OCI-LY1 (cell line): ENCODE results near the gene ADGRV1.

ENCODE experiments used
- H2AFZ ChIP-seq: fragments of 200-600 bp; sonication (generic), shearing (Covaris generic); 2 replicates; pipeline ENCODE4 v1.6.0; 2014; ENCODE audit warnings: antibody characterized with exemption, mild to moderate bottlenecking, low read length
- H3F3A ChIP-seq: fragments of 200-600 bp; sonication (generic), shearing (Covaris generic); 2 replicates; pipeline ENCODE4 v1.6.0; 2014; ENCODE audit warnings: mild to moderate bottlenecking, antibody characterized with exemption, low read length, moderate library complexity; ENCODE audit not compliant: insufficient read depth
- H3K27ac ChIP-seq: fragments of 200-600 bp; sonication (generic); 2 replicates; pipeline ENCODE4 v1.5.1; 2014; ENCODE audit warnings: low read length, mixed run types, mild to moderate bottlenecking, low read depth; ENCODE audit not compliant: poor library complexity, severe bottlenecking
- H3K27me3 ChIP-seq: fragments of 200-600 bp; sonication (generic); 2 replicates; pipeline ENCODE4 v1.6.0; 2014; ENCODE audit warnings: antibody characterized with exemption, mild to moderate bottlenecking, low read length, moderate library complexity; ENCODE audit not compliant: insufficient read depth
- H3K36me3 ChIP-seq: fragments of 200-600 bp; sonication (generic); 2 replicates; pipeline ENCODE4 v1.6.1; 2014; ENCODE audit warnings: mild to moderate bottlenecking, antibody characterized with exemption, low read length, moderate library complexity, mixed read lengths; ENCODE audit not compliant: insufficient read depth
- H3K4me1 ChIP-seq: fragments of 200-600 bp; sonication (generic); 2 replicates; pipeline ENCODE4 v1.5.1; 2014; ENCODE audit warnings: mild to moderate bottlenecking, low read length, moderate library complexity; ENCODE audit not compliant: insufficient read depth, severe bottlenecking
- H3K4me2 ChIP-seq: fragments of 200-600 bp; sonication (generic), shearing (Covaris generic); 2 replicates; pipeline ENCODE4 v1.6.1; 2014; ENCODE audit warnings: low read length
- H3K4me3 ChIP-seq: fragments of 200-600 bp; sonication (generic); 2 replicates; pipeline ENCODE4 v1.5.1; 2014; ENCODE audit warnings: low read length, low read depth, mild to moderate bottlenecking, mixed read lengths; ENCODE audit not compliant: poor library complexity, severe bottlenecking
- H3K79me2 ChIP-seq: fragments of 200-600 bp; shearing (Covaris generic); 2 replicates; pipeline ENCODE4 v1.6.1; 2016; ENCODE audit warnings: mixed run types, low read length, mixed read lengths; ENCODE audit not compliant: insufficient read depth
- H3K9ac ChIP-seq: fragments of 200-600 bp; sonication (generic), shearing (Covaris generic); 2 replicates; pipeline ENCODE4 v1.6.1; 2014; ENCODE audit warnings: mild to moderate bottlenecking, low read length, mixed read lengths
- H3K9me2 ChIP-seq: fragments of 200-600 bp; sonication (generic), shearing (Covaris generic); 2 replicates; pipeline ENCODE4 v1.6.1; 2014; ENCODE audit warnings: low read depth, mild to moderate bottlenecking, low read length, mixed read lengths
- H3K9me3 ChIP-seq: fragments of 200-600 bp; shearing (Covaris generic); 2 replicates; pipeline ENCODE4 v1.6.1; 2014; ENCODE audit warnings: low read length, mixed read lengths
- H4K20me1 ChIP-seq: fragments of 200-600 bp; sonication (generic), shearing (Covaris generic); 2 replicates; pipeline ENCODE4 v1.6.0; 2016; ENCODE audit warnings: mild to moderate bottlenecking, low read length; ENCODE audit not compliant: insufficient read depth
- EZH2 ChIP-seq: fragments of 200-600 bp; sonication (generic), shearing (Covaris generic); IDR thresholded peaks from 2 replicates; pipeline ENCODE4 v1.8.0; 2017; ENCODE audit warnings: borderline replicate concordance, mixed run types, mild to moderate bottlenecking, antibody characterized with exemption, low read length, moderate library complexity, mixed read lengths
- TF ChIP-seq, protein P1 (sequence below): fragments of 200-600 bp; sonication (generic), shearing (Covaris generic); IDR thresholded peaks from 2 replicates; pipeline ENCODE4 v1.5.1; 2017; ENCODE audit warnings: mild to moderate bottlenecking, antibody characterized with exemption, low read length, moderate library complexity, mixed read lengths

Gene ADGRV1

DNA sequence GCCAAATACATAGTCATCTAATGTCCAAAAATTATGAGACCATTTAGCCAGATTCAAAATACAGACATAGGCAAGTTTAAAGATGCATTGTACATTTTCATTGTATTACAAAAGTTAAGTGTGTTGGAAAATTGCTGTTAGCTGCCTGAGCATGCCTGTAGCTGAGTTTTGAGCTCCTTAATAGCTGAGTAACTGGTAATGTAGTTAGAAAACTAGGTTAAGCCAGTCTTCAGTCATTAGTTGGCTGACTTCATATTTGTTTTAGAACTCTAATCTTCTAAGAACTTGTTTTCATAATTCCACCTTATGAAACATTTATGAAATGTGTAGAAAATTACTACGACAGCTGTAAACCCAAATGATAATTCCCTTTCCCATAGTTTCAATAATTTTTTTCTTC is 531.2 kb downstream of the ADGRV1 start:
- Histone ChIP-seq H3K27ac (no peak overlapping the region), H3K9me2 (no peaks in the 10 kb centered on the region), H2AFZ (no peak overlapping the region), H4K20me1 (no peaks in the 10 kb centered on the region), H3K4me3 (no peak overlapping the region), H3K27me3 (no peaks in the 10 kb centered on the region), H3K9ac (no peak overlapping the region), H3K4me1 (no peaks in the 10 kb centered on the region), H3K36me3 (no peaks in the 10 kb centered on the region), H3K9me3 (no peaks in the 10 kb centered on the region), H3K4me2 (no peak overlapping the region), H3F3A (no peaks in the 10 kb centered on the region), H3K79me2 (no peaks in the 10 kb centered on the region)
- TF ChIP-seq EZH2, result no peak
- TF ChIP-seq, protein P1, sequence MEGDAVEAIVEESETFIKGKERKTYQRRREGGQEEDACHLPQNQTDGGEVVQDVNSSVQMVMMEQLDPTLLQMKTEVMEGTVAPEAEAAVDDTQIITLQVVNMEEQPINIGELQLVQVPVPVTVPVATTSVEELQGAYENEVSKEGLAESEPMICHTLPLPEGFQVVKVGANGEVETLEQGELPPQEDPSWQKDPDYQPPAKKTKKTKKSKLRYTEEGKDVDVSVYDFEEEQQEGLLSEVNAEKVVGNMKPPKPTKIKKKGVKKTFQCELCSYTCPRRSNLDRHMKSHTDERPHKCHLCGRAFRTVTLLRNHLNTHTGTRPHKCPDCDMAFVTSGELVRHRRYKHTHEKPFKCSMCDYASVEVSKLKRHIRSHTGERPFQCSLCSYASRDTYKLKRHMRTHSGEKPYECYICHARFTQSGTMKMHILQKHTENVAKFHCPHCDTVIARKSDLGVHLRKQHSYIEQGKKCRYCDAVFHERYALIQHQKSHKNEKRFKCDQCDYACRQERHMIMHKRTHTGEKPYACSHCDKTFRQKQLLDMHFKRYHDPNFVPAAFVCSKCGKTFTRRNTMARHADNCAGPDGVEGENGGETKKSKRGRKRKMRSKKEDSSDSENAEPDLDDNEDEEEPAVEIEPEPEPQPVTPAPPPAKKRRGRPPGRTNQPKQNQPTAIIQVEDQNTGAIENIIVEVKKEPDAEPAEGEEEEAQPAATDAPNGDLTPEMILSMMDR, result no peak

DNA sequence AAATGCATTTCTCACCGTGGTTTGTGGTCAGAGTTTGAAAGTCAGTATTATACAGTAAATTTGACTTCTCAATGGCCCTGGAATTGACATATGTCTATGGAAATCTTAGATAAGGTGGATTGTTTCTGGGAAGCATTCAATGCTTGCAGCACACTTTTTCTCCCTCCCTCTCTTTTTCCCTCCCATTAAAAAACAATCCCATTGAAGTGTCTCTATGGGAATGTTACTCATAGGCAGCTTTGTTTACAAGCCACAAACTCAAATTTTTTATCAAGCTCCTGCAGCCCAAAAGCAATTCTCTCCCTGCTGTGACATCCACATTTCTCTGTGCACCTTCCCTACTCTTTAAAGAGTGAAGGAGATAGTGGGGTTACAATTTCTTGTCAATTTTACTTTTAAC is 532.4 kb downstream of the ADGRV1 start:
- Histone ChIP-seq H3F3A (no peaks in the 10 kb centered on the region), H3K9me3 (no peaks in the 10 kb centered on the region), H3K27me3 (no peaks in the 10 kb centered on the region), H3K9me2 (no peaks in the 10 kb centered on the region), H3K4me3 (no peak overlapping the region), H4K20me1 (no peaks in the 10 kb centered on the region), H3K4me2 (no peak overlapping the region), H3K79me2 (no peaks in the 10 kb centered on the region), H2AFZ (no peak overlapping the region), H3K27ac (no peak overlapping the region), H3K9ac (no peak overlapping the region), H3K4me1 (no peaks in the 10 kb centered on the region), H3K36me3 (no peaks in the 10 kb centered on the region)
- TF ChIP-seq, protein P1, result no peak

DNA sequence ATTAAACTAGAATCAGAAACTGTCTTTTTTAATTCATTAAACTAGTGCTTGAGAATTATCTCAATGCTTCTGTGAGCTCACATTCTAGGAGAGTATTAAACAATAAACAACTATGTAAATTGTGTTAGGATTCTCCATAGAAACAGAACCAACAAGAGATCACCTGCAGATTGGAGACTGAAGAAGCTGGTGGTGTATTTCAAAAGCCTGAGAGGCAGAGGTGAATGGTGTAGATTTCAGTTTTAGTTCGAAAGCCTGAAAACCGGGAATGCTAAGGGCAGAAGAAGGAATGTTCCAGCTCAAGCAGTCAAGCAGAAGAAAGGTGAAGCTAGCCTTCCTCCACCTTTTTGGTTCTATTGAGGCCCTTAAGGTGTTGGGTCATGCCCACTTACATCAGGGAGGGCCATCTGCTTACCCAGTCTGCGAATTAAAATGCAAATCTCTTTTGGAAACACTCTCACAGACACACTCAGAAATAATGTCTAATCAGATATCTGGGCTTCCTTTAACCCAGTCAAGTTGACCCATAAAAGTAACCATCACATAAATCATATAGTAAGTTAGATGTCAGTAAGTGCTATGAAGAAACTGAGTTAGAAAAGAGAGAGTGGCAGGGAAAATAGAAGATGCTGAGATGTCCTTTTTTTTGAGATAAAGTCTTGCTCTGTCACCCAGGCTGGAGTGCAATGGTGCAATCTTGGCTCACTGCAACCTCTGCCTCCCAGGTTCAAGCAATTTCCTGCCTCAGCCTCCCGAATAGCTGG is 533.1 kb downstream of the ADGRV1 start:
- Histone ChIP-seq H2AFZ (no peak overlapping the region), H3K9me2 (no peaks in the 10 kb centered on the region), H3K4me1 (no peaks in the 10 kb centered on the region), H3F3A (no peaks in the 10 kb centered on the region), H3K9ac (no peak overlapping the region), H3K4me2 (no peak overlapping the region), H3K79me2 (no peaks in the 10 kb centered on the region), H4K20me1 (no peaks in the 10 kb centered on the region), H3K9me3 (no peaks in the 10 kb centered on the region), H3K27me3 (no peaks in the 10 kb centered on the region), H3K27ac (no peak overlapping the region), H3K4me3 (no peak overlapping the region), H3K36me3 (no peaks in the 10 kb centered on the region)
- TF ChIP-seq EZH2, result no peak
- TF ChIP-seq, protein P1, result no peak
